ENCODE measurements around the gene OAS1.

OAS1 gene

DNA sequence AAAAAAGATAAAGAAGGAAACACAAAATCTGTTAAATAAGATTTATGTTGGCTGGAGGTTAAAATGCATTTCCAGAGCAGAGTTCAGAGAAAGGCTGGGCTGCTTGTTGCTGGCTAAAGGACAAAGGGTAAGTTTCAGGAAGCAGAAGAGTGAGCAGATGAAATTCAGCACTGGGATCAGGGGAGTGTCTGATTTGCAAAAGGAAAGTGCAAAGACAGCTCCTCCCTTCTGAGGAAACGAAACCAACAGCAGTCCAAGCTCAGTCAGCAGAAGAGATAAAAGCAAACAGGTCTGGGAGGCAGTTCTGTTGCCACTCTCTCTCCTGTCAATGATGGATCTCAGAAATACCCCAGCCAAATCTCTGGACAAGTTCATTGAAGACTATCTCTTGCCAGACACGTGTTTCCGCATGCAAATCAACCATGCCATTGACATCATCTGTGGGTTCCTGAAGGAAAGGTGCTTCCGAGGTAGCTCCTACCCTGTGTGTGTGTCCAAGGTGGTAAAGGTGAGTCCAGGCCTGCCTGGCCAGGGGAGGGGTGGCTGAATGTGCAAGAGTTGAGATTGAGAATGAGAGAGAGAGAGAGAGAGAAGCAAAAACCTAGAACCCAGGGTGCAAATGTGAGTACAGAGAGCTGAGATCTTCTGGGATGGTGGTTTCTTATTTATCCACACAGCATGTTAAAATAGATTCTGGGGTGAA, at the start of gene OAS1:
Gene OAS1 (plus strand): TSS at position 251 of the 703 bp plus-strand sequence. CDS start 78 bp downstream, at position 329.
- no peak for FAIRE-seq
- DNase-seq (ENCODE audit: low spot score): peak; percentile 44

DNA sequence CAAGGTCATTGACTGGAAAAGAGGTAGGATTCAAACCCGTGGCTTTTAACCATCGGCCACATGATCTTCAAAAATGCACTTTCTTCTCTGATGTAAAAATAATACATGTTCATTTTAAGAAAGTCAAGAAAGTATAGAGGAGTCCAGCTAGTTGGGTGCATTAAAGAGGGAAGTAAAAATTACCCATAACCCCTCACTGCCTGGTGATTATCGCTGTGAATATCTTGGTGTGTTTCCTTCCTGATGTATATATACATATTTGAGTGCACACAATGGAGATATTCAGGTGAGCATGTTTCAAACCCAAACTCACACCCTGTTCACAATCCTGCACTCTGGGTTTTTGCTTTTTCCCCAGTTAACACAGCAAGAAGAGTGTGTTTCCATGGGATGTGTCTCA, 47.5 kb upstream of the OAS1 start:
- DNase-seq (ENCODE audit: low spot score): no peak
- FAIRE-seq: no peak

DNA sequence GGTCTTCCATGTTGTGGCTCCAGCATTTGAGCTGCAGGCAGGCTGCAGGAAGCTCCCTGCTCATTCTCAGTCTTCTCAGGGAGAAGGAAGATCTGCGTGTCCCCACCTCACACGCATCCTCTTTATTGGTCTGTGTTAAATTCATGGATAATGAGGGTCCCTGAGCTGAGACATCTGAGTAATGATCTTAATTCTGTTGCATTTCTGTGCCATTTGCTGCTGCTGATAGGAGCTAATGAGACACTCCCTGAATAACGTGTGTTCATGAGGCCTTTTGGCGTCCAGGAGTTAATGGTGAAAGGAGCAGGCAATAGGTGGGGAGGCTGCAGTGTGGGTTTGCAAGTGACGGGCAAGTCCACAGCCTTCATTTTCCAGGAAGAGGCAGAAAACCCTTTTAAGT, 46.6 kb upstream of the OAS1 start:
- no peak for DNase-seq (ENCODE audit: low spot score)
- FAIRE-seq: no peak

DNA sequence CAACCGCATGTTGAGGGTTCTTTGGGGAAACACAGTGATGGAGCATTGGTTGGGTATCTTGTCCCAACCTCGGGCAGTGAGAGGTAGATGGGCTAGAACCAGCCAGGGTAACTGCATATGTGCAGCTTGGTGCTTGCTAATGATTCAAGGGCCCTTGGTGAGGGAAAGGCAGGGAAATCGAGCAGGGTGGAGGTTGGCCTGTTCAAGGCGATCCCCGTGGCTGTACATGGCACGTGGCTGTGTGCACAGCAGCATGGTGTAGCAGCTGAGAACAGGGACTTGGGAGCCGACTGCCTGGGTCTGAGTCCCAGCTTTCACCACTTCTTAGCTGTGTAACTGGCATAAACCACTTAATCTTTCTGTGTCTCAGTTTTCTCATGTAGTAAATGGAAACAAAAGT, 45.5 kb upstream of the OAS1 start:
- no peak for DNase-seq (ENCODE audit: low spot score)
- no peak for FAIRE-seq

DNA sequence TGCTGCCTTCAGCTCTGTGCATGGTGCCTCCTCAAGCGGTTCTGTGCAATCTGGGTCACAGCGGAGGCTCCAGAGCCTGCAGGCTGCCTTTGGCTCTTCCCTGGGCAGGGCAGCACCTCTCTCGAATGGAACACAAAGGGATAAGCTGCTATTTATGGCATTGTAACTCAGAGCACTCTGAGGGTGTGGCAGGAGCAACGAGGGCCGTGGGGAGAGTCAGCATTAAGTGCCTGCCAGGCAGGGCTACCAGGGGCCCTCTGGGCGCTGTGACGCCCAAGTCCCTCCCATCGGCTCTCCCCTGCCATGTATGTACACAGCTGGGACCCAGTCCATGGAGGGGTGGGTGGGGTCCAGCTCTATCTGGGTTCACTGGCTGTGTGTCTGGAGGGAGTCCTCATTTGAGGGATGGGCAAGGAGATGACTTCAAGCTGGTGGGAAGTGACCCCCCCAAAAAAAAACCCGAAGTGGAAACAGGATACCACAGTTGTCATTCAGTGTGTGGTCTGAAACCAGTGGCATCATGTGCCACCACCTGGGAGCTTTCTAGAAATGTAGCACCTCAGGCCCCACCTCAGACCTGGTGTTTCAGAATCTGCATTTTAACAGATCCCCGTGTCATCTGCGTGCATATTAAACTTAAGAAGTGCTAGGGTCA, 44.0 kb upstream of the OAS1 start:
- FAIRE-seq: no peak
- DNase-seq (ENCODE audit: low spot score): no peak

DNA sequence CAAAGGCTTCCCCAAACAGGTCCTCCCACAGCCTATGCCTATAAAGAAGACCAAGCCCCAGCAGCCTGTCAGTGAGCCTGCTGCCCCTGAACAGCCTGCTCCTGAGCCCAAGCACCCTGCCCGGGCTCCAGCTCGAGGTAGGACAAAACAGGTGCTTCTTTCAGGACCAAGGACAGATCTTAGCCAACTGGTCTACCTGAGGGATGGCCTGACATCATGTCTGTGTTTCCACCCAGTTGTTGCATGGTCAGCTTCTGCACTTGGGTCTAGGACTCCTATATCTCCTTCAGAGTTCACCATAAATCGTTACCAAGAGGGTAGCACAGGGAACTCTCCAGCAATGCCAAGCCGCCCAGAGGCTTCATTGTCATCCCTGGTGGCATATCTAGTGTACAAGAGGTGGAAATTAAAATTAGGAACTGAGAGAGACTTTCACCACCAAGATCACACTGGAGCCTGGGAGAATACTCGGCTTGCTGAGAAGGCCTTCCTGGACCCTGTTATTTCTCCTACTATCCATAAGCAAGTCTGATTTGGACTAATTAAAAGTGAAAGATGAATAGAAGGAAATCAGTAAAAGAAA, 38.2 kb upstream of the OAS1 start:
- FAIRE-seq (no peak), DNase-seq (ENCODE audit: low spot score) (peak; percentile 43)

DNA sequence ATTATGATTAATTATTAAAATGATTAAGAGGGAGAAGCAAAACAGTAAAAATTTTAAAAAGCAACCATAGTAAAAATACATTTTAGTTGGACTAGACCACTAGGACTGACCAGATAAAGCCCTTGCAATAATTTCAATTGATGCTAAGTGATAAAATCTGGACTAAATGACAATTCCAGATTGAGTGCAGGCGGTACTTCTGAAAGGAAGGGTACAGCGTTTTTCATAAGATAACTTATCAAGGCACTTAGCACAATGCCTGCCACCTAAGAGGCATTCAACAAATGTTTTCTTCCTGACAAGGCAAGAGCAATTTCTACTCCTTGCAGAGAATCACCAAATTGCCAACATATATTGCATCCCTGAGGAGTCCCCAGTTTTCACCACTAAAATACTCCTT, 37.7 kb upstream of the OAS1 start:
- DNase-seq (ENCODE audit: low spot score) (no peak), FAIRE-seq (no peak)

DNA sequence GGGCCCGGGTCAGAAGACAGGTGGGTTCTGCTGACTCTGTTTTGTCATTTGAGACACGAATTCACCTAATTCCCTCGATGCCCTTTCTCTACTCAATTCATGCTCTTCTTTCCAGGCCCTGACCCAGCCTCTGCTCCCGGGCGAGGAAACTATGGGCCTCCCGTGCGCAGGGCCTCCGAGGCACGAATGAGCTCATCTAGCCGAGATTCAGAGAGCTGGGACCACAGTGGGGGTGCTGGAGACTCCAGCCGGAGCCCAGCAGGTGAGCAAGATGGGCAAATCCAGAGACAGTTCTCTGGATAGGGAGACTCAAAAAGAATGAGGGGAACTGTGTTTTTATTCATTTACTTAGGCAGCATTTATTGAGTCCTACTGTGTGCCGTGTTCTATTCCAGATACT, 37.0 kb upstream of the OAS1 start:
- FAIRE-seq (no peak), DNase-seq (ENCODE audit: low spot score) (no peak)

DNA sequence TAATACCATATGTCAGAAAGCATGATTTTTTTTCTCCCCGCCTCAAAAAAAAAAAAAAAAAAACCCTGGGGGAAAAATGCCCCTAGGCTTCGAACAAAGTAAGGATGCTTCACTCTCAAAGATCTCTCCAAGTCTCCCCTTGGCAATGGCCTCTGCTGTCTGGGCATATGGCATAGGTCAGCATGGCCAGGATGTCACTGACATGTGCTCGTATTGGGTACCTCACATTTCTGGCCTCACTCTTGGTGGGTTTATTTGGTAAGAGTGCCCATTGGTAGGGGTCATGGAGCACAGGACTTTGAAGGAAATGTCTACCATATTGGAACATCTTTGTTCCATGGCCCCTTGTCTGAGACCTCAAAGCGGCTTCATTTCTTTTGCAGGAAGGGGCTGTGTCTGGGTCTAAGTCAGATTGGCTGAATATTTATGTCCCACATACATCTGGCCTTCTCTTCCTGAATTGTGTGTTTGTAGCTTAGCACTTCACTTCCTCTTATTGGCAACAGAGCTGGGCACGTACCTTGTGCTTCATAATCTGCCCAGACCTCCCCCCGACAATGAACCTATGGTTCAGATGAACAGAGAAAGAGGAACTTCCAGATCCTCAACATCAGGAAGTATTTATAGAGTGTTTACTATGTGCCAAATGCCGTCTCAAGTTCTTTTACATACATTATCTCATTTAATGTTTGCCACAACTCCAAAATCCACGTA, 36.3 kb upstream of the OAS1 start:
- no peak for DNase-seq (ENCODE audit: low spot score)
- FAIRE-seq: no peak

DNA sequence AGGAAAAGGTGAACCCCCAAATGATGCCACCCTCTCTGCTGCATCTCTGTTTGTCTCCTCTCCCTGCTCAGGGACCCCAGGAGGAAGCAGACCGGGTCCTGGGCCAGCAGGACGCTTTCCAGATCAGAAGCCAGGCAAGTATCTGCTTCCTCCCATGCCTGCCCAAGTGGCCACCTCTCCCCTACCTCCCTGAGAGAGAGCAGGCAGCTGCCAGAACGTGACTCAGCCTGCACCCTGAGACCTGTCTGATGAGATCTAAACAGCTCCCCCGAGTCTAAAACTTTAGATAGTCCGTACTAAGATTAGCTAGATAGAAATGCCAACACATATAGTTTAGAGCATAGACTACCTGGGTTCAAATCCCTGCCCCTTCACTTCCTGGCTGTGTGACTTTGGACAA, 31.2 kb upstream of the OAS1 start:
- DNase-seq (ENCODE audit: low spot score): no peak
- FAIRE-seq: no peak

DNA sequence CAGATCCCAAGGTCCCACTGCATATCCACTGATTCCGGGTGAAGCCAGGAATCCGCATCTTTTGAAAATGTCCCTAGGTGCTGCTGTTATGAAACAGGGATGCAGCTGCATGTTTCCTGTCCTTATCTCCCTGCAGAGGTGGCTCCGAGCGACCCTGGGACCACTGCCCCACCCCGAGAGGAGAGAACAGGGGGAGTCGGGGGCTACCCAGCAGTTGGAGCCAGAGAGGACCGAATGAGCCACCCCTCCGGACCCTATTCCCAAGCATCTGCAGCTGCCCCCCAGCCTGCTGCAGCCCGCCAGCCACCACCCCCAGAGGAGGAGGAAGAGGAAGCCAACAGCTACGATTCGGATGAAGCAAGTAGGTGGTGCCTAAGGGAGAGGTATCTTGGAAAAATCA, 30.3 kb upstream of the OAS1 start:
- FAIRE-seq (no peak), DNase-seq (ENCODE audit: low spot score) (no peak)

DNA sequence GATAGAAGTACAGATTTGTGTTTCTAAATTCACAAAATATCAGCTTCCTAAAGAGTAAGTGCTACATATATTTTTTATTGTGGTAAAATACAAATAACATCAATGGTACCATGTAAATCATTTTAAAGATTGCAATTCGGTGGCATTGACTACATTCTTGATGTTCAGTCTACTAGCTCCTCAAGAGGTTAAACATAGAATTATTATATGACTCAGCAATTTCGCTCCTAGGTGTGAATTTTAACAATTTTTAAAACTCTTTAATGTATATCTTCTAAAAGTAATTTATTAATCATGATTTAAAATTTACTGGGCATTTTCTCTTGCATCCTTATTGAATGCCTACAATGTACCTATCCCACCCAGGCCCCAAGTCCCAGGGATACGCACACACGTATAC, 29.8 kb upstream of the OAS1 start:
- DNase-seq (ENCODE audit: low spot score) (no peak), FAIRE-seq (no peak)

DNA sequence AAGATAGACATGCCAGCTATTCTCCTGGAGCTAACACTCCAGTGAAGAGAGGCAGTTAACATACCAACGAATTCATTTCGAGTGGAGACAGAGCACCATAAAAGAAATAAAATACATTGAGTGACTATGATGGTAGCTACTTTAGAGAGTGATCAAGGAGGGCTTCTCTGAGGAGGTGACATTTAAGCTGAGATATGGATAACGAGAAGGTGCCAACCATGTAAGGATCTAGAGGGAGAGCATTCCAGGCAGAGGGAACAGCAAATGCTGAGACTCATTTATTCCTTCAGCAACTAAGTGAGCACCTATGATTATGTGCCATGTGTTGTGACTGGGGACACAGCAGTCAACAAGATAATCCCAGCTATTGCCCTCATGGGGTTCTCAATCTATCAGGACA, 28.3 kb upstream of the OAS1 start:
- no peak for FAIRE-seq
- DNase-seq (ENCODE audit: low spot score): no peak

DNA sequence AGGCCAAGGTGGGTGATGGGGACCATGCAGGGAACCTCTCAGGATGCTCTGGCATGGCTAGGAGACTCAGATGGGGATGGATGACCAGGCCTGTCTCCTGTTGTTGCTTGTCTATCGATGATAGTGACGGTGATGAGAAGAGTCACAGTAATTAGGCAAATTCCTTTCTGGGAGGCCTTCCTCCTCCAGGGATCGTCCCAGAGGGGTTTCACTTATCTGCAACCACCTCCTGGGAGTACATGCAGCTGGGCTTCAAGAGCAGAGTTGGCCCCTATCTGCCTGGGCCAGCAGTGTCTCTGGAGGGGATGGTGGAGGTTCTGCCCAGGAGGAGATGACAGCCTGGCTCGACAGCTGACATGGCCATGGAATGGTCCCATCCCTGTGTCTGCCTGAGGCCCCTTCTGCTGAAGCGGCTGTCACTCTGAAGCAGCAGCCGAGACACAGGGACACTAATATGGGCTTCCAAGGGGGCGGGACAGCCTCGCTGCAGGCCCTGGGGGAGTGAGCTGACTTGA, 27.5 kb upstream of the OAS1 start:
- DNase-seq (ENCODE audit: low spot score): no peak
- FAIRE-seq: no peak

DNA sequence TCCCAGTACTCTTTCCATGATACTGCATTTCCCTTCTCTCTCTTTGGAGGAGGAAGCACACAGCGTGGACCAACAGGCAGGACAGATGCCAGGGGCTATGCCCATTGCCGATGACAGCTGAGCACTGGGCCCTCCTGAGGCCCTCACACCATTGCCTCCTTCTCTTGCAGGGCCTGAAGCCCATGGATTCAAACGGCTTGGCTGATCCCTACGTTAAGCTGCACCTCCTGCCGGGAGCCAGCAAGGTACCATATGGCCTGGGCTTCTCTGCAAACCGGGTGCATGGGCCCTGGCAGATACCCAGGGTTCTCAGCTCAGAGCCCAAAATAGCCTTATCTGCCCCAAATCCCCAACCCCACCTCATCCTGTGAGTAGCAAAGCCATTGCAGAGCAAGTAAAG, 25.2 kb upstream of the OAS1 start:
- DNase-seq (ENCODE audit: low spot score) (no peak), FAIRE-seq (no peak)

DNA sequence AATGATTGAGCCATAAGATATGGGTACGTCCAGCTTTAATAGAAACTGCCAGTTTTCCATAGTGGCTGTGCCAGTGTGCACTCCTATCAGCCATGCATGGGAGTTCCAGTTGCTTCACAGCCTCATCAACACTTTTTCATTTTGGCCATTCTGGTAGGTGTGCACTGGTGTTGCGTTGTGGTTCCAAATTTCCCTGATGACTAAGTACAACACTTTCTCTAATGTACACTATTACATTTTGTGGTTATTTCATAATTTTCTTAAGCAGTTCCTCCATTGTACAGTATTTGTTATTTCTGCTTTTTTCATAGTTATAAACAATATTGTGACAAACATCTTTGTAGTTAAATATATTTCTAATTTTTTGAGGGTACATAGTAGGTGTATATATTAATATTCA, 21.5 kb upstream of the OAS1 start:
- no peak for DNase-seq (ENCODE audit: low spot score)
- FAIRE-seq: no peak

DNA sequence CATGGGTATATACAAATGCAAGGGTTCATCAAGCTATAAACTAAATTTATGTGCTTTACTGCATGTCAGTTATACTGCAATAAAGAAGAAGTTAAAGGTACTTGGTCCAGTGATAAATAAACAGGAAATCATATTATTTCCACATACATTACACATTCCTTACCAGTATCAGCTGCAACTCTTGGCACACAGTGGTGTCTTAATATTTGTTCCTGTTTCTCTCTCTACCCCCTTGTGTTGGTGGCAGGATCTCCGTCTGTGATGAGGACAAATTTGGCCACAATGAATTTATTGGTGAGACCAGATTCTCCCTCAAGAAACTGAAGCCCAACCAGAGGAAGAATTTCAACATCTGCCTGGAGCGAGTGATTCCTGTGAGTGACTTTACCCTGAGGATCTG, 19.2 kb upstream of the OAS1 start:
- FAIRE-seq (no peak), DNase-seq (ENCODE audit: low spot score) (no peak)

DNA sequence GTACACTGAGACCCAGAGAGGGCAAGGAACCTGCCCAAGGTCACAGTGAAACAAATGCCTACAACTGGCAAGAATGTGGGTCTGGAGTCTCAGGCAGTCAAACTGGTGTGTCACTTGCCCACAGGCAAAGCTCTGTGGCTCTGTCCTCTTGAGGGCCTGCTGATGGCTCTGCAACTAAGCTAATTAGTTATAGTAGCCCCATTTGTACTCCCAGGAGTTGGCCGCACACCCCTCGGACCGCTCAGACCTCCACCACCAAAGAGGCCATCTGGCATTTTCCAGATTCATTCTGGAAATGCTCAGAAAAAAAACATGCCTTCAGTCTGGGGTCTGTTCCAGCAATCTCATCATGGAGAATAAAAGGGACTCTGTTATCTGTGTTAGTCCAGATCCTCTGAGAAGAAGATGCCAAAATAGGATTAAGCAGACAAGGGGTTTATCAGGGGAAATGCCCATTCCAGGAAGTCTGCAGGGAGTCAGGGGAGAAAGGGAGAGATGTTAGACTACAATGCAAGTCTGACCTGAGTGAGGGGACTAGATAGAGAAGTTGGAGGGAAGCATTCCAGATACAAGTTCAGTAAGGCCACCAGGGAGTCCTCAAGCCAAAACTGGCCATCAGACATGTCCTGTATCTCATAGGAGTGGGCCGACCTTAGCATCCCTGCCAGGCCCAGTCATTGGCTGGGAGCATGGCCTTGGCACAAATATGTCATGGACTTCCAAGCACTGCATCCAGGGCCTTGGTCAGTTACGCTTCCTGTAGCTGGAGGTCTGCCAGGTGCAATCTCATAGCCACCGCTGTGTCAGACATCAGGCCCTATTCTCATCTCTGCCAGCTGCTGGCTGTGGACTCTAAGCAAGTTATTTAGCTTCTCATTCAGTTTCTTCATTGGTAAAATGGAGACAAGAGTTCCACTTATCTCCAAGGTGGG, 15.4 kb upstream of the OAS1 start:
- FAIRE-seq: no peak
- DNase-seq (ENCODE audit: low spot score): no peak

DNA sequence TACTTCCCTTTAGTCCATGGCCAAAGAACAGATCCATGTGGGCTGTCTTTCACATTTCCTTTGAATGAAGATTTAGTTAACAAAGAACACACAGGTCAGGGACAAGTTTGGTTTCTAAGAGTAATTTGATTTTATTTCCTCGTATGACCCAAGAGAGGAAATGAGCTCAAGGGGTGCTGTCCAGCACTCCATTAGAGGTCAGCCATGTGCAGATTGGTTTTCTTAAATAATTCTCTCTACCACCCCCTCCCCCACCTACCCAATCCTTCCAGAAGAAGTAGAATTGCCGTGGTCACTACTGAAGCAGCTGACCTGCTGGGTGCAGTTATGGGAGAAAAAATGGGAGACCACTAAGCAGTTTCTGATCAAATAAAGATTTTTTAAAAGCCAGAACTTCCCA, 13.9 kb upstream of the OAS1 start:
- no peak for DNase-seq (ENCODE audit: low spot score)

DNA sequence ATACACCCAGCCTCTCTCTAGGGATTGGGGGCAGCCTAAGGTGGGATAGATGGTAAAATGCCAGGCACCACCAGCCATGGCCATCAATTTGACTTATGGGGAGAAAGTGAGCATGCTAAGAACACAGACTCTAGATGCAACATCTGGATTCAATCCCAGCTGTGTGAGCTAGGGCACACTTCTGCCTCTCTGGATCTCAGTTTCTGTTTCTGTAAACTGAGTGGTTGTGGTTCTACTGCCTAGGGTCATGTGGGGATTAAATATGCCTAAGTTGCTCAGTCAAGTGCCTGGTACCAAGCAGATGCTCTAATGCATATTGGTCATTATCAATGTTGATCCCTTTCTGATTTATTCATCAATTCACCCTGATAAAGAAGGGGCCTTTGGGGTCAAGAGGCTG, 12.6 kb upstream of the OAS1 start:
- DNase-seq (ENCODE audit: low spot score) (no peak), FAIRE-seq (no peak)

More for the DNA sequence above, 13.9 kb upstream of the OAS1 start:
- FAIRE-seq: no peak

DNA sequence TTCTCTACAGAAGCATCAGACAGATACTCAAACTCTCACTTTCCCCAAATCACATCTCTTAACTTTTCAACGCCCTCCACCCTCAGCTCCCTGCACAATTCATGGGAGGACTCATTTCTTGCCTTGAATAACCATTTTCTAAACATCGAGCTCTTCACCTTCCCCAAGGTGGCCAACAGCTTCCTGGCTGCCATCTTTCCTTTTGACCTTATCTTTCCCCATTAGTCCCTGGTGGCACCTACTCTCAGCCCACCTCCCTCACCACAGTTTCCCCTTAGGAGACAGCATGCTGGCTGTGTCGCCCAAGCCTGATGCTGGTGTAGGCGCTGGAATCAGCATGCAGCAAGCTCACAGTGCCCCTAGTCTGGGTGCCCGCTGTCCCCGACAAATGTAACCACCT, 8.4 kb upstream of the OAS1 start:
- DNase-seq (ENCODE audit: low spot score) (no peak), FAIRE-seq (no peak)
